ENCODE measurements around the gene UBE4B.

UBE4B gene

GRCh38 chr1:10121688-10122087 is 88.9 kb downstream of the UBE4B start:
- DNase-seq: no peak

- DNase-seq: no peak
Measured at GRCh38 chr1:10122926-10123325, 90.2 kb downstream of the UBE4B start.

- DNase-seq: no peak
Measured at GRCh38 chr1:10128101-10128765, 95.5 kb downstream of the UBE4B start.

- no peak for DNase-seq
Measured at GRCh38 chr1:10132316-10132715, 99.6 kb downstream of the UBE4B start.

GRCh38 chr1:10132852-10133251 is 100.1 kb downstream of the UBE4B start:
- DNase-seq: no peak

GRCh38 chr1:10140981-10141380 is 108.2 kb downstream of the UBE4B start:
- no peak for DNase-seq

GRCh38 chr1:10143961-10144485 is 111.3 kb downstream of the UBE4B start:
- no peak for DNase-seq

- no peak for DNase-seq
Measured at GRCh38 chr1:10146391-10146790, 113.6 kb downstream of the UBE4B start.

- no peak for DNase-seq
Measured at GRCh38 chr1:10149231-10149630, 116.5 kb downstream of the UBE4B start.

- DNase-seq: peak in 1 of 5 donors; percentile 34
Measured at GRCh38 chr1:10152709-10153284, 120.0 kb downstream of the UBE4B start.

- DNase-seq: no peak
Measured at GRCh38 chr1:10155087-10155712, 122.4 kb downstream of the UBE4B start.

GRCh38 chr1:10160173-10160572 is 127.4 kb downstream of the UBE4B start:
- no peak for DNase-seq

GRCh38 chr1:10160907-10161490 is 128.2 kb downstream of the UBE4B start:
- DNase-seq: no peak

- peak in 1 of 5 donors; percentile 26 for DNase-seq
Measured at GRCh38 chr1:10161541-10162290, 129.0 kb downstream of the UBE4B start.

- DNase-seq: peak in 1 of 5 donors; percentile 51
Measured at GRCh38 chr1:10168912-10169514, 136.3 kb downstream of the UBE4B start.

- peak in 1 of 5 donors; percentile 88 for DNase-seq
Measured at GRCh38 chr1:10170239-10170574, 137.4 kb downstream of the UBE4B start.

GRCh38 chr1:10171105-10171767 is 138.5 kb downstream of the UBE4B start:
- DNase-seq: no peak

GRCh38 chr1:10171995-10172669 is 139.4 kb downstream of the UBE4B start:
- DNase-seq: no peak

GRCh38 chr1:10173582-10173981 is 140.8 kb downstream of the UBE4B start:
- no peak for DNase-seq

- no peak for DNase-seq
Measured at GRCh38 chr1:10177876-10178275, 145.1 kb downstream of the UBE4B start.
